CD14-positive monocyte (primary cell): Measurements from ENCODE around the gene UNG. TPM values are rescaled to one million over a fixed set of nuclear protein-coding genes. Genes with fewer than 3 reads are reported as not detected.

Experiments
- DNase-seq, 3 donors: peaks; one replicate each; pipeline ENCODE4 v3.0.0-alpha.2; 2011 to 2022
- H2AFZ ChIP-seq: 2 replicates; pipeline ENCODE4 v1.6.0; 2012; ENCODE audit warnings: mild to moderate bottlenecking, low read depth, low read length, inconsistent platforms; ENCODE audit not compliant: insufficient read depth, poor library complexity, severe bottlenecking
- H3K27ac ChIP-seq, 2 donors: 1 replicate in 1 of 2; 2 replicates in 1 of 2; pipeline ENCODE4 v1.5.1; 2012 to 2013; ENCODE audit warnings: low read length in 2 of 2, control low read depth in 1 of 2, inconsistent platforms in 1 of 2, low read depth in 1 of 2, mild to moderate bottlenecking in 1 of 2
- H3K27me3 ChIP-seq, 2 donors: one replicate each; pipeline versions ENCODE4 v1.6.0 to v1.6.1; 2011 to 2013; ENCODE audit warnings: low read length in 2 of 2; ENCODE audit not compliant: control insufficient read depth in 2 of 2, insufficient read depth in 2 of 2
- H3K36me3 ChIP-seq, 2 donors: replicated peaks in 1 of 2; 1 replicate in 1 of 2; 2 replicates in 1 of 2; pipeline versions ENCODE4 v1.5.1 to v1.6.1; 2012 to 2013; ENCODE audit warnings: low read length in 2 of 2, control low read depth in 1 of 2, inconsistent platforms in 1 of 2, mild to moderate bottlenecking in 1 of 2; ENCODE audit not compliant: insufficient read depth in 2 of 2, control insufficient read depth in 1 of 2
- H3K4me1 ChIP-seq, 2 donors: 1 replicate in 1 of 2; 2 replicates in 1 of 2; pipeline versions ENCODE4 v1.5.1 to v1.6.1; 2012 to 2013; ENCODE audit warnings: low read length in 2 of 2, control low read depth in 1 of 2, inconsistent platforms in 1 of 2, mild to moderate bottlenecking in 1 of 2, moderate library complexity in 1 of 2; ENCODE audit not compliant: insufficient read depth in 2 of 2, control insufficient read depth in 1 of 2
- H3K4me2 ChIP-seq: replicated peaks from 2 replicates; pipeline ENCODE3; 2012; ENCODE audit warnings: low read length, moderate library complexity, mild to moderate bottlenecking; ENCODE audit not compliant: poor library complexity, severe bottlenecking; ENCODE audit errors: extremely low read depth
- H3K4me3 ChIP-seq, 3 experiments: fragments of 200-600 bp in 1 of 3; sonication (generic) in 1 of 3; replicated peaks in 1 of 3; 1 replicate in 2 of 3; 2 replicates in 1 of 3; pipeline ENCODE4 v1.5.1; 2011 to 2013; ENCODE audit warnings: low read length in 3 of 3, mild to moderate bottlenecking in 3 of 3, control low read depth in 2 of 3, low read depth in 2 of 3, inconsistent platforms in 1 of 3, moderate library complexity in 1 of 3
- H3K79me2 ChIP-seq: 2 replicates; pipeline ENCODE4 v1.6.0; 2012; ENCODE audit warnings: mild to moderate bottlenecking, control low read depth, inconsistent platforms, low read length, moderate library complexity; ENCODE audit not compliant: insufficient read depth
- H3K9ac ChIP-seq: 2 replicates; pipeline ENCODE4 v1.6.0; 2017; ENCODE audit warnings: low read length, mild to moderate bottlenecking; ENCODE audit not compliant: insufficient read depth, poor library complexity, severe bottlenecking
- H3K9me3 ChIP-seq, 2 donors: replicated peaks in 1 of 2; 1 replicate in 1 of 2; 2 replicates in 1 of 2; pipeline versions ENCODE4 v1.5.1 to v1.6.1; 2012 to 2013; ENCODE audit warnings: low read length in 2 of 2, control low read depth in 1 of 2; ENCODE audit not compliant: control insufficient read depth in 1 of 2, insufficient read depth in 1 of 2
- H4K20me1 ChIP-seq: 2 replicates; pipeline ENCODE4 v1.6.0; 2012; ENCODE audit warnings: mild to moderate bottlenecking, low read length, control low read depth, moderate library complexity; ENCODE audit not compliant: insufficient read depth
- H3K27ac Mint-ChIP-seq, 7 donors: one replicate each; pipeline ENCODE4 v1.8.0; 2020; ENCODE audit warnings: mild to moderate bottlenecking in 7 of 7, mixed read lengths in 7 of 7, moderate library complexity in 6 of 7, inconsistent platforms in 2 of 7
- H3K27me3 Mint-ChIP-seq, 3 donors: one replicate each; pipeline ENCODE4 v1.8.0; 2021 to 2022; ENCODE audit warnings: low read depth in 3 of 3, mild to moderate bottlenecking in 3 of 3, mixed read lengths in 3 of 3, moderate library complexity in 3 of 3, inconsistent platforms in 1 of 3
- H3K36me3 Mint-ChIP-seq, 2 donors: one replicate each; pipeline ENCODE4 v1.8.0; 2020; ENCODE audit warnings: mixed read lengths in 2 of 2, inconsistent platforms in 1 of 2, mild to moderate bottlenecking in 1 of 2
- H3K4me1 Mint-ChIP-seq: one replicate; pipeline ENCODE4 v1.8.0; 2020; ENCODE audit warnings: mild to moderate bottlenecking, mixed read lengths
- H3K4me3 Mint-ChIP-seq, 2 donors: one replicate each; pipeline ENCODE4 v1.8.0; 2020; ENCODE audit warnings: mild to moderate bottlenecking in 2 of 2, mixed read lengths in 2 of 2, moderate library complexity in 1 of 2
- H3K9me3 Mint-ChIP-seq, 7 donors: one replicate each; pipeline ENCODE4 v1.8.0; 2020 to 2022; ENCODE audit warnings: mixed read lengths in 7 of 7, mild to moderate bottlenecking in 6 of 7, moderate library complexity in 6 of 7, inconsistent platforms in 2 of 7
- CTCF ChIP-seq: fragments of 200-600 bp; IDR thresholded peaks from one replicate; pipeline ENCODE4 v1.8.0; 2022; ENCODE audit warnings: antibody characterized with exemption, mild to moderate bottlenecking
- WGBS: methylation state at CpG from one replicate; pipeline ENCODE4 v1.1.5; 2013; ENCODE audit warnings: missing lambda C conversion rate; ENCODE audit not compliant: insufficient coverage; 5-methylcytosine and 5-hydroxymethylcytosine counted together
- intact Hi-C, 2 donors: fragments of 100-400 bp; cut with micrococcal nuclease; formaldehyde crosslinking; loops; one replicate each; pipeline versions ENCODE4 v1.15.0 to v1.15.1; 2023
- polyA plus RNA-seq, 3 donors: library from polyadenylated mRNA; depleted of rRNA in 1 of 3; unstranded in 2 of 3; stranded (reverse) in 1 of 3; fragments of 300-500 nt in 2 of 3; fragments of >200 nt in 1 of 3; fragmentation: Illumina TruSeq in 2 of 3; gene quantifications; 1 replicate in 2 of 3; 2 replicates in 1 of 3; pipeline ENCODE4 v1.2.3, GENCODE V29; 2012 to 2021

The UNG gene
- polyA plus RNA-seq, 3 donors = 1.1 to 2.1 (median 2.0) TPM

DNA sequence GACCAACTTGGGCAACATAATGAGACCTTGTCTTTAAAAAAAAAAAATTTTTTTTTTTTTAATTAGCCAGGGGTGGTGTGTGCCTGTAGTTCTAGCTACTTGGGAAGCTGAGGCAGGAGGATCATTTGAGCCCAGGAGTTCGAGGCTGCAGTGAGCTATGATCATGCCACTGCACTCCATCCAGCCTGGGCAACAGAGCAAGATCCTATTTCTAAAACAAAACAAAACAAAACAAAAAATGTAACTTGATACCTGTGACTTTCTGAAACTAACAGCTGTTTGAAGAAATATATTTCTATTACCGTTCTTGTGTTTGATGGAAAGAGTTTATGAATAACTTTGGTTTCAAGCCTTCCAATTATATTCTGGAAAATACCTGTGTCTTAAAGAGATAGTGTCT is 17.2 kb downstream of the UNG start:
- Histone ChIP-seq H3K79me2 (no peaks in the 10 kb centered on the region), H3K27me3 (no peaks in the 10 kb centered on the region), H3K4me1 (peaks cover 6 to 12% of the 10 kb centered on the region in 2 donors), H2AFZ (no peak overlapping the region), H4K20me1 (no peaks in the 10 kb centered on the region), H3K9ac (no peak overlapping the region), H3K9me3 (no peaks in the 10 kb centered on the region), H3K4me3 (no peak overlapping the region), H3K4me2 (no peak overlapping the region), H3K36me3 (no peaks in the 10 kb centered on the region), H3K27ac (no peak overlapping the region)
- Mint-ChIP-seq H3K4me3 (no peak overlapping the region), H3K27ac (no peak overlapping the region), H3K4me1 (peaks cover 22% of the 10 kb centered on the region), H3K36me3 (peaks cover 1 to 5% of the 10 kb centered on the region in 2 donors), H3K9me3 (peaks cover 0 to 1% (median 0%) of the 10 kb centered on the region in 7 donors), H3K27me3 (peaks cover 0 to 6% (median 0%) of the 10 kb centered on the region in 3 donors)
- no peak for DNase-seq
- WGBS = no CpG with 5 or more reads among the region's 2 CpGs
- TF ChIP-seq CTCF = no peak
- intact Hi-C loops = loop anchor here (5.0 kb wide), 2 partner anchors 278 to 283 kb away; no protein-coding TSS in a partner anchor

DNA sequence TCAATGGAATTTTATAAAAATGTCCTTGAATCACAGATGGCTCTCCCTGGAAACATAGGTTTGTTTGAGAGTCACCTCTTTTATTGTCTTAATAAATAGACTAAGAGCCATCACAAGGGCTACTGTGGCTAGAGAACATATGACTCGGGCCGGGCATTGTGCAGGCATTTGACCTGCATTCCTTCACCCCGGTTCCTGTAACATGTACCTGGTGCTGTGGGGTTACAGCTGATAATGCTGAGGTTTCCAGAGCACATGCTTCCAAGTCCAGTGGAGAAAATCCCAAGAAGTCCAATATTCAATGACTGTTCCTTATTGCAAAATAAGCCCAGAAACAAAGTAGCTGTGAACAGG is 18.0 kb downstream of the UNG start:
- Histone ChIP-seq H3K4me2 (no peak overlapping the region), H2AFZ (no peak overlapping the region), H3K4me1 (peaks cover 6 to 12% of the 10 kb centered on the region in 2 donors), H3K4me3 (no peak overlapping the region), H4K20me1 (no peaks in the 10 kb centered on the region), H3K9me3 (no peaks in the 10 kb centered on the region), H3K9ac (no peak overlapping the region), H3K79me2 (no peaks in the 10 kb centered on the region), H3K27ac (no peak overlapping the region), H3K27me3 (no peaks in the 10 kb centered on the region), H3K36me3 (no peaks in the 10 kb centered on the region)
- no peak for DNase-seq
- peak overlapping the region in 1 of 2 donors; percentile 72 for H3K4me3 Mint-ChIP-seq
- peaks cover 0 to 1% (median 0%) of the 10 kb centered on the region in 7 donors for H3K9me3 Mint-ChIP-seq
- H3K36me3 Mint-ChIP-seq = peaks cover 1% of the 10 kb centered on the region in 2 donors
- H3K27ac Mint-ChIP-seq = peak overlapping the region in 1 of 7 donors; percentile 2
- peaks cover 0 to 6% (median 1%) of the 10 kb centered on the region in 3 donors for H3K27me3 Mint-ChIP-seq
- H3K4me1 Mint-ChIP-seq = peaks cover 21% of the 10 kb centered on the region
- WGBS = 59% methylated on average over 3 of the region's 3 CpGs
- intact Hi-C loops = no loop called here
- TF ChIP-seq CTCF = no peak
